ENCODE results near the gene SPANXN2. TPM values are rescaled to one million over a fixed set of nuclear protein-coding genes. Genes with fewer than 3 reads are reported as not detected.

The SPANXN2 gene
- polyA plus RNA-seq, 1 donor (not counting 4 experiments of a cell fraction or from before 2014, with no cell fraction given), result not detected

- H3K79me2 ChIP-seq (ENCODE audit: control insufficient read depth, insufficient read depth, low read length), result no peaks in the 10 kb centered on the region
- no peak for FAIRE-seq
- TF ChIP-seq CTCF (optimal IDR thresholded peaks at IDR 0.05 in 1 of 3, IDR thresholded peaks at IDR 0.05 in 1 of 3, conservative IDR thresholded peaks at IDR 0.05 in 1 of 3; ENCODE audit: extremely low read depth in 1 of 3, insufficient read depth in 2 of 3, low read length in 3 of 3), result no peak
These were observed 33.6 kb upstream of the SPANXN2 start for GRCh38 chrX:143754183-143754582.

GRCh38 chrX:143733866-143734265, 13.3 kb upstream of the SPANXN2 start:
- no peak for FAIRE-seq
- Histone ChIP-seq H3K9me3 (ENCODE audit: control insufficient read depth, low read depth, low read length) (no peaks in the 10 kb centered on the region), H3K27me3 (ENCODE audit: control insufficient read depth, extremely low read depth, insufficient read depth, low read length) (no peaks in the 10 kb centered on the region), H3K4me2 (ENCODE audit: control insufficient read depth, extremely low read depth, insufficient read depth, low read depth, low read length) (no peak overlapping the region), H3K9me1 (ENCODE audit: control insufficient read depth, extremely low read depth, insufficient read depth, low read length) (no peaks in the 10 kb centered on the region), H3K9ac (ENCODE audit: control insufficient read depth, extremely low read depth, insufficient read depth, low read length) (no peak overlapping the region), H3K4me1 (ENCODE audit: control insufficient read depth, extremely low read depth, insufficient read depth, low read length) (no peaks in the 10 kb centered on the region), H3K27ac (ENCODE audit: control insufficient read depth, insufficient read depth, low read length) (no peak overlapping the region), H3K79me2 (ENCODE audit: control insufficient read depth, insufficient read depth, low read length) (no peaks in the 10 kb centered on the region), H2AFZ (ENCODE audit: control insufficient read depth, low read length) (no peak overlapping the region), H3K36me3 (ENCODE audit: control insufficient read depth in 2 of 2, extremely low read depth in 1 of 2, insufficient read depth in 2 of 2, low read length in 2 of 2) (no peaks in the 10 kb centered on the region), H4K20me1 (ENCODE audit: control insufficient read depth, extremely low read depth, insufficient read depth, low read length) (no peaks in the 10 kb centered on the region), H3K4me3 (ENCODE audit: control insufficient read depth in 2 of 3, extremely low read depth in 1 of 3, insufficient read depth in 2 of 3, low read depth in 1 of 3, low read length in 3 of 3) (no peak overlapping the region)
- DNase-seq (ENCODE audit: low read depth, low spot score), result no peak
- dilution Hi-C loops (cut with MboI; ENCODE audit: extremely low pct_ligation_motif_present, low sequenced_read_pairs), result no loop called here
- TF ChIP-seq EZH2 (IDR thresholded peaks at IDR 0.05; ENCODE audit: low read length), result no peak
- TF ChIP-seq CTCF (optimal IDR thresholded peaks at IDR 0.05 in 1 of 3, IDR thresholded peaks at IDR 0.05 in 1 of 3, conservative IDR thresholded peaks at IDR 0.05 in 1 of 3; ENCODE audit: extremely low read depth in 1 of 3, insufficient read depth in 2 of 3, low read length in 3 of 3), result no peak

More at GRCh38 chrX:143754183-143754582, 33.6 kb upstream of the SPANXN2 start:
- Histone ChIP-seq H3K9ac (ENCODE audit: control insufficient read depth, extremely low read depth, insufficient read depth, low read length) (no peak overlapping the region), H3K4me3 (ENCODE audit: control insufficient read depth in 2 of 3, extremely low read depth in 1 of 3, insufficient read depth in 2 of 3, low read depth in 1 of 3, low read length in 3 of 3) (no peak overlapping the region), H3K36me3 (ENCODE audit: control insufficient read depth in 2 of 2, extremely low read depth in 1 of 2, insufficient read depth in 2 of 2, low read length in 2 of 2) (no peaks in the 10 kb centered on the region), H4K20me1 (ENCODE audit: control insufficient read depth, extremely low read depth, insufficient read depth, low read length) (no peaks in the 10 kb centered on the region), H3K9me1 (ENCODE audit: control insufficient read depth, extremely low read depth, insufficient read depth, low read length) (no peaks in the 10 kb centered on the region), H3K27me3 (ENCODE audit: control insufficient read depth, extremely low read depth, insufficient read depth, low read length) (no peaks in the 10 kb centered on the region), H3K4me1 (ENCODE audit: control insufficient read depth, extremely low read depth, insufficient read depth, low read length) (no peaks in the 10 kb centered on the region), H3K27ac (ENCODE audit: control insufficient read depth, insufficient read depth, low read length) (no peak overlapping the region), H3K9me3 (ENCODE audit: control insufficient read depth, low read depth, low read length) (no peaks in the 10 kb centered on the region), H2AFZ (ENCODE audit: control insufficient read depth, low read length) (no peak overlapping the region), H3K4me2 (ENCODE audit: control insufficient read depth, extremely low read depth, insufficient read depth, low read depth, low read length) (no peak overlapping the region)
- dilution Hi-C loops (cut with MboI; ENCODE audit: extremely low pct_ligation_motif_present, low sequenced_read_pairs), result no loop called here
- no peak for DNase-seq (ENCODE audit: low read depth, low spot score)

Measured in keratinocyte (primary cell).